HAP-1 (cell line): ENCODE measurements around the gene CD44.
"Not testable (repeated sequence)": the region's sequence is repeated elsewhere in the genome, so short reads cannot be mapped to it uniquely, and the experiment has no call there.

Source experiments
- DNase-seq, 2 experiments: peaks; one replicate each; pipeline ENCODE4 v3.0.0-alpha.2; 2016 to 2020; ENCODE audit warnings: low spot score in 2 of 2
- H3K27me3 ChIP-seq: fragments of 250-450 bp; sonication (Bioruptor Pico); 2 replicates; pipeline ENCODE4 v1.5.1; 2020; ENCODE audit warnings: low read depth, mild to moderate bottlenecking, moderate library complexity
- H3K36me3 ChIP-seq: fragments of 250-450 bp; sonication (Bioruptor Pico); replicated peaks from 2 replicates; pipeline ENCODE4 v1.5.1; 2020; ENCODE audit warnings: mild to moderate bottlenecking
- H3K4me1 ChIP-seq: fragments of 250-450 bp; sonication (Bioruptor Pico); 2 replicates; pipeline ENCODE4 v1.5.1; 2020; ENCODE audit warnings: mild to moderate bottlenecking
- H3K4me3 ChIP-seq: fragments of 250-450 bp; sonication (Bioruptor Pico); 2 replicates; pipeline ENCODE4 v1.5.1; 2020; ENCODE audit warnings: mild to moderate bottlenecking, moderate library complexity
- H3K9me3 ChIP-seq: fragments of 250-450 bp; sonication (Bioruptor Pico); 2 replicates; pipeline ENCODE4 v1.5.1; 2020; ENCODE audit warnings: mild to moderate bottlenecking, moderate library complexity
- in situ Hi-C: fragments of 300-500 bp; cut with MboI; formaldehyde crosslinking; loops from 3 replicates; pipeline ENCODE4 v1.14.3; 2020; ENCODE audit warnings: low sequenced_read_pairs, inconsistent platforms, mixed read lengths

The CD44 gene

GRCh38 chr11:35216962-35217678 is 78.1 kb downstream of the CD44 start:
- no peaks in the 10 kb centered on the region for H3K27me3 ChIP-seq
- no peak overlapping the region for H3K4me3 ChIP-seq
- in situ Hi-C loops: no loop called here
- no peaks in the 10 kb centered on the region for H3K36me3 ChIP-seq
- H3K9me3 ChIP-seq: no peaks in the 10 kb centered on the region
- DNase-seq: peak in 1 of 2 experiments; percentile 7
- peaks cover 10% of the 10 kb centered on the region for H3K4me1 ChIP-seq

- no peak overlapping the region for H3K4me3 ChIP-seq
- no peak for DNase-seq
- in situ Hi-C loops: no loop called here
- no peaks in the 10 kb centered on the region for H3K27me3 ChIP-seq
- H3K36me3 ChIP-seq: no peaks in the 10 kb centered on the region
- peaks cover 10% of the 10 kb centered on the region for H3K4me1 ChIP-seq
- no peaks in the 10 kb centered on the region for H3K9me3 ChIP-seq
Measured at GRCh38 chr11:35218956-35219355, 80.0 kb downstream of the CD44 start.

GRCh38 chr11:35223371-35223796 is 84.4 kb downstream of the CD44 start:
- peak in 1 of 2 experiments; percentile 10 for DNase-seq
- H3K27me3 ChIP-seq: no peaks in the 10 kb centered on the region
- H3K9me3 ChIP-seq: no peaks in the 10 kb centered on the region
- no peak overlapping the region for H3K4me3 ChIP-seq
- H3K36me3 ChIP-seq: no peaks in the 10 kb centered on the region
- no peaks in the 10 kb centered on the region for H3K4me1 ChIP-seq
- in situ Hi-C loops: no loop called here

GRCh38 chr11:35223991-35224390 is 85.0 kb downstream of the CD44 start:
- Histone ChIP-seq H3K4me1 (no peaks in the 10 kb centered on the region), H3K27me3 (no peaks in the 10 kb centered on the region), H3K4me3 (no peak overlapping the region), H3K36me3 (no peaks in the 10 kb centered on the region), H3K9me3 (no peaks in the 10 kb centered on the region)
- no peak for DNase-seq
- in situ Hi-C loops: no loop called here

GRCh38 chr11:35225946-35226520 is 87.1 kb downstream of the CD44 start:
- Histone ChIP-seq H3K27me3 (no peaks in the 10 kb centered on the region), H3K9me3 (no peaks in the 10 kb centered on the region), H3K36me3 (no peaks in the 10 kb centered on the region), H3K4me1 (no peaks in the 10 kb centered on the region), H3K4me3 (no peak overlapping the region)
- no peak for DNase-seq
- in situ Hi-C loops: no loop called here

GRCh38 chr11:35226756-35227155 is 87.8 kb downstream of the CD44 start:
- DNase-seq, in situ Hi-C loops, H3K36me3 ChIP-seq: not testable (repeated sequence)

GRCh38 chr11:35227576-35228327 is 88.8 kb downstream of the CD44 start:
- Histone ChIP-seq H3K36me3 (no peaks in the 10 kb centered on the region), H3K4me3 (no peak overlapping the region), H3K4me1 (no peaks in the 10 kb centered on the region), H3K27me3 (no peaks in the 10 kb centered on the region), H3K9me3 (no peaks in the 10 kb centered on the region)
- no peak for DNase-seq
- in situ Hi-C loops: no loop called here

More at GRCh38 chr11:35226756-35227155, 87.8 kb downstream of the CD44 start:
- not testable (repeated sequence) for H3K4me3 ChIP-seq, H3K9me3 ChIP-seq, H3K27me3 ChIP-seq, H3K4me1 ChIP-seq

- Histone ChIP-seq H3K4me3 (no peak overlapping the region), H3K9me3 (no peaks in the 10 kb centered on the region), H3K4me1 (no peaks in the 10 kb centered on the region), H3K36me3 (no peaks in the 10 kb centered on the region), H3K27me3 (no peaks in the 10 kb centered on the region)
- no peak for DNase-seq
- in situ Hi-C loops: no loop called here
Measured at GRCh38 chr11:35228328-35228725, 89.4 kb downstream of the CD44 start.

GRCh38 chr11:35230388-35230787 is 91.4 kb downstream of the CD44 start:
- H3K4me1 ChIP-seq: no peaks in the 10 kb centered on the region
- H3K36me3 ChIP-seq: no peaks in the 10 kb centered on the region
- no peaks in the 10 kb centered on the region for H3K27me3 ChIP-seq
- no peak overlapping the region for H3K4me3 ChIP-seq
- in situ Hi-C loops: no loop called here
- no peaks in the 10 kb centered on the region for H3K9me3 ChIP-seq
- no peak for DNase-seq

- DNase-seq: no peak
- no peaks in the 10 kb centered on the region for H3K9me3 ChIP-seq
- no peaks in the 10 kb centered on the region for H3K4me1 ChIP-seq
- in situ Hi-C loops: no loop called here
- H3K27me3 ChIP-seq: no peaks in the 10 kb centered on the region
- no peaks in the 10 kb centered on the region for H3K36me3 ChIP-seq
- H3K4me3 ChIP-seq: no peak overlapping the region
Measured at GRCh38 chr11:35231076-35231860, 92.3 kb downstream of the CD44 start.

- in situ Hi-C loops: no loop called here
Measured at GRCh38 chr11:35232891-35233330, 93.9 kb downstream of the CD44 start.

GRCh38 chr11:35233518-35233917 is 94.5 kb downstream of the CD44 start:
- in situ Hi-C loops: no loop called here
- H3K36me3 ChIP-seq: no peaks in the 10 kb centered on the region
- no peak overlapping the region for H3K4me3 ChIP-seq
- no peaks in the 10 kb centered on the region for H3K27me3 ChIP-seq
- no peaks in the 10 kb centered on the region for H3K9me3 ChIP-seq
- no peak for DNase-seq
- H3K4me1 ChIP-seq: no peaks in the 10 kb centered on the region

More at GRCh38 chr11:35232891-35233330, 93.9 kb downstream of the CD44 start:
- Histone ChIP-seq H3K4me3 (no peak overlapping the region), H3K36me3 (no peaks in the 10 kb centered on the region), H3K27me3 (no peaks in the 10 kb centered on the region), H3K4me1 (no peaks in the 10 kb centered on the region), H3K9me3 (no peaks in the 10 kb centered on the region)
- DNase-seq: no peak

- no peak for DNase-seq
- no peaks in the 10 kb centered on the region for H3K36me3 ChIP-seq
- H3K27me3 ChIP-seq: no peaks in the 10 kb centered on the region
- in situ Hi-C loops: no loop called here
- no peaks in the 10 kb centered on the region for H3K9me3 ChIP-seq
- H3K4me1 ChIP-seq: no peaks in the 10 kb centered on the region
- no peak overlapping the region for H3K4me3 ChIP-seq
Measured at GRCh38 chr11:35234460-35235156, 95.6 kb downstream of the CD44 start.
